DMS79 (cell line): ENCODE results near the gene SUV39H2.
"Not testable (repeated sequence)": the region's sequence is repeated elsewhere in the genome, so short reads cannot be mapped to it uniquely, and the experiment has no call there.

Source experiments
- DNase-seq: peaks from one replicate; lab custom pipeline; 2025; lab: John Stamatoyannopoulos, UW

The SUV39H2 gene

DNA sequence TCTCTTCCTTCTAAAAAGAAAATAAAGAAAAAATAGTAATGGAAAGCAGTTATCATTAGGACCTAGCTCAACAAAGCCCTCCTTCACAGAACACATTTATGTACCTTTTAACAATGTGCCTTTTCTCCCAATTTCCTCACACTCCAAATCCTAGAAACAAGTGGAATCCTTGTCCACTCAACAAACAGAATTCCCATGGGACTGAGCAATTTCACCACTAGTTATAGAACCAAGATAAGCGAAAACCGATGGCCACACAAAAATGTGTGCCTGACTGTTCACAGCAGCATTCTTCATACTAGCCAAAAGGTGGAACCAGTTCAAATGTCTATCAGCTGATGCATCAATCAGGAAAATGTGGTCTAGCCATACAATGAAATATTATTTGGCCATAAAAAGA is 57.9 kb downstream of the SUV39H2 start:
- no peak for DNase-seq

GRCh38 chr10:14938971-14939370 is 60.3 kb downstream of the SUV39H2 start:
- DNase-seq = not testable (repeated sequence)

GRCh38 chr10:14942147-14942949 is 63.7 kb downstream of the SUV39H2 start:
- not testable (repeated sequence) for DNase-seq

GRCh38 chr10:14942950-14943338 is 64.3 kb downstream of the SUV39H2 start:
- not testable (repeated sequence) for DNase-seq

GRCh38 chr10:14945108-14945507 is 66.4 kb downstream of the SUV39H2 start:
- DNase-seq = no peak

GRCh38 chr10:14947268-14947667 is 68.6 kb downstream of the SUV39H2 start:
- no peak for DNase-seq

- DNase-seq = no peak
Measured at GRCh38 chr10:14949291-14949690, 70.6 kb downstream of the SUV39H2 start.

DNA sequence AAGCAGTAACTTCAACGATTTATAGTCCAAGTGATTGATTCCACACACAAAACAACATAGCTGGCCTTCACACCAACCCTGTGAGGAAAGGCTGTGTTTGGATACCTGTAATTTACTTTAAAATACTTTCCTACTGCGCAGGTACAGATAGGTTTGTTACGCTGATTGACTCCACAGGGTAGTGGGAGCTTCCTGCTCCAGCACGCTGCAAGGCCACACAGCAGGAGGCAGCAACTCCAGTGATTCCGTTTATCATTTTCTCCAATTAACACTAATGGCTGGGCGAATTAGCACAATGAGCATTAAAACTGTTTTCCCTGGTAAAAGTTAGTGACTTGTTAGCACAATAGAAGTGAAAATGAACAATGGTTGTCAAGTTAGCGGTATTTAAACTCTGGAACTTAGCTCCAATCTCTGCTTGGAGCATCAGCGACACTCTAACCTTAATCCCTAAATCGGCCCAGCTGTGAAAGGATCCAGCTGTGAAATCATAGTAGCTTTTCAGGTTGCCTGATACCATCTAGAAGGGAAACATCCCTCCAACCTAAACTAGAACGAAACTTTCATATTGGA is 74.3 kb downstream of the SUV39H2 start:
- DNase-seq = no peak

DNA sequence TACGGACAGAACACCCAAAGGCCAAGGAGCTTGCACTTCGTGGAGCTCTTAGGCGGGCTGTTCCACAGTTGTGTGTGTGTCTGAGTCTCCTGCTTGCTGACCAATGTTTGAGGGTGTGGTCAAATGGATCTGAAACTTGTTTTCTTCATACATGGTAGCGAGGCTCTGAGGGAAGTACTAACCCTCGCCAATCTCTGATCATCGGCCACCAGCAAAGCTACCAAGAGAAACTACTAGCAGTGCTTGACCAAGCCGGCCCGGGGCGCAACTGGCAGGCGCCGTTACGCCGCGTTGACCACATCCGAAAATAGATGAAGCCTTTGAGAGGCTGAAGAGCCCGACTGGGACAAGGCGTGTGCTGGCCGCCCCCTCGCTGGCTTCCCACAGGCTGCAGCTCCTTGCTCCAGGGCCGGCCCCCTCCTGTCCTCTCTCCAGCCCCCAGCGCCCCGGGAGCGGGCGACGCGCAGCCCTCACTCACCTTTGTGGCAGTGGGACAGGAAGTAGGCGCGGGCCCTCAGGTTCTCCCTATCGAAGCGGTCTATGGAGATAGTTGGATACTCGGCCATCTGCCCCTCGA is 74.8 kb downstream of the SUV39H2 start:
- no peak for DNase-seq
